ENCODE measurements around the gene ADCY3.

Gene ADCY3

GRCh38 chr2:24872344-24873115 is 47.5 kb downstream of the ADCY3 start:
- DNase-seq: no peak

GRCh38 chr2:24871852-24872333 is 48.1 kb downstream of the ADCY3 start:
- DNase-seq: no peak

GRCh38 chr2:24870891-24871705 is 48.9 kb downstream of the ADCY3 start:
- no peak for DNase-seq

GRCh38 chr2:24870440-24870839 is 49.6 kb downstream of the ADCY3 start:
- no peak for DNase-seq

- no peak for DNase-seq
Measured at GRCh38 chr2:24866946-24867345, 53.1 kb downstream of the ADCY3 start.

- no peak for DNase-seq
Measured at GRCh38 chr2:24863641-24864040, 56.4 kb downstream of the ADCY3 start.

- DNase-seq: no peak
Measured at GRCh38 chr2:24861500-24861899, 58.5 kb downstream of the ADCY3 start.

GRCh38 chr2:24860631-24861030 is 59.4 kb downstream of the ADCY3 start:
- no peak for DNase-seq

- DNase-seq: no peak
Measured at GRCh38 chr2:24859968-24860600, 60.0 kb downstream of the ADCY3 start.

GRCh38 chr2:24858996-24859395 is 61.0 kb downstream of the ADCY3 start:
- no peak for DNase-seq

GRCh38 chr2:24857746-24858145 is 62.3 kb downstream of the ADCY3 start:
- no peak for DNase-seq

GRCh38 chr2:24856791-24857211 is 63.2 kb downstream of the ADCY3 start:
- no peak for DNase-seq

- DNase-seq: no peak
Measured at GRCh38 chr2:24855726-24856125, 64.3 kb downstream of the ADCY3 start.

- DNase-seq: no peak
Measured at GRCh38 chr2:24855022-24855622, 64.9 kb downstream of the ADCY3 start.

GRCh38 chr2:24853996-24854395 is 66.0 kb downstream of the ADCY3 start:
- no peak for DNase-seq

- no peak for DNase-seq
Measured at GRCh38 chr2:24853046-24853445, 67.0 kb downstream of the ADCY3 start.

GRCh38 chr2:24852431-24853020 is 67.5 kb downstream of the ADCY3 start:
- no peak for DNase-seq

- no peak for DNase-seq
Measured at GRCh38 chr2:24852026-24852425, 68.0 kb downstream of the ADCY3 start.

- no peak for DNase-seq
Measured at GRCh38 chr2:24850944-24851343, 69.1 kb downstream of the ADCY3 start.

GRCh38 chr2:24845691-24846090 is 74.3 kb downstream of the ADCY3 start:
- no peak for DNase-seq

- no peak for DNase-seq
Measured at GRCh38 chr2:24844023-24844685, 75.9 kb downstream of the ADCY3 start.

- no peak for DNase-seq
Measured at GRCh38 chr2:24843330-24843860, 76.6 kb downstream of the ADCY3 start.

Data from GDM1 (cell line).